ENCODE data around the gene SORCS3.

SORCS3 gene

DNA sequence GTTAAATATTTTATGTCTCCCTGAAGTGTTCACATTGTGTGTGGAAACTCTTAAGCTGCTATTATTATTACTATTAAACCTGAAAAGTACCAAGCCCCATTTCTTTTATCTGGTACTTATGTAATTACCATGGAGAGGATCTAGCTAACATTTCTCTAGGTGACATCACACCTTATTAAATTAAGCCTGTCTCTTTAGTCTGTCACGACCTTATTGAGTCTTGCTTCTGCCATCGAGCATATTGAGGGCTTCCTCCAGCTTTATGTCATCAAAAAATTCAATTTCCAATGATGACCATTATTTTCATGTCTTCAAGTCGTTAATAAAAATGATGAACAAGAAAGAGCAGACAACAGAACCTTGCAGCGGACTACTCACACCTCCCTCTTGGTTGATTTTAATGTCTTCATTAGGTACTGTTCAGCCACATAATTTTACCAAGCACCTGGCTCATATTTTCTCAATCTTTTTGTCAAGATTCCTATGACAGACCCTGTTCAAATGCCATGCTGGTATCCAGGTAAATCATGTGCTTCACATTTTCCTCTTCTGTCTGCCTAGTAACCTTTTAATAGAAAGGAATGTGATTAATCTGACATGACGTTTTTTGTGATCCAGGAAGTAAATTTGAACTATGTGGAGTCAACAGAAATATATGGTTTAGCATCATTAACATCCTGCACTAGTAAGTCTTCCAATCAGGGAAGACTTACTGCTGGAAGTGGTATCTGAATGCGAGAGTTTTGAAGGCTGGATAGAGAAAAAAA is 556.7 kb downstream of the SORCS3 start:
- no peak for DNase-seq

DNA sequence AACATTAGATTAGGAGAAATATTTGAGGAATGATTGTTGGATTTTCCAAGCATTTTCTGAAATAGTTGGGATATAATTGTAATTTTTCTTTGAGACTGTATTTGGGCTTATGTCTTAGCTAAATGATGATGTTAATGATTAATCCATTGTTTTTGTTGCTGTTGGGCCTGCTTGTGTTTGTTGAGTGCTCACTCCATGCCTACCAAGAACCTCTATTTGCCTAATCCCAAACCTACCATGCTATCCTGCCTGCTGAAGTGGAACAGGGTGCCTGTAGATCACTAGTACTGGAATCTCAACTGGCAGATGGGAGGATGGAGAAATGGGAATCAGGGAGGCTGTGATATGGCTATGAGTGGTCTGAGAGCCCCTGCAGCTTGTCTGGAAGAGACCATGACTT is 565.5 kb downstream of the SORCS3 start:
- no peak for DNase-seq

- no peak for DNase-seq
Measured at GRCh38 chr10:105207476-105207995, 566.4 kb downstream of the SORCS3 start.

- no peak for DNase-seq
Measured at GRCh38 chr10:105210546-105210945, 569.5 kb downstream of the SORCS3 start.

DNA sequence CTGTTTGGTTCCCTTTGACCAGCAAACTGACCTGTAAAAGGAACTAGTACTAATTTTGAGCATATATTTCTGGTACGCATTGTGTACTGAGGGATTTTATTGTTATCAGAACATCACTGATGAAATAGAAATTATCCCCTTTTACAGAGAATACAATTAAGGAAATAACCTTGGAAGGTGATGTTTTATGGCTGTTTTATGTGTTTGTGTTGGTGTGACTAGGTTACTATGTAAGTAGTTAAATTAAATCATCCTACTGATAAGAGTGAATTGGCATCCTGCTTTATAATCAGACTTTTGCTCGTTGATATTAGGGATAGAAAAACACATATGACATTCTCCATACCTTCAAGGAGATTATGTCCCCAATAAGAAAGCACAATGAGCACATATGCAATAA is 596.6 kb downstream of the SORCS3 start:
- no peak for DNase-seq

GRCh38 chr10:105239311-105240219 is 598.5 kb downstream of the SORCS3 start:
- DNase-seq = no peak

GRCh38 chr10:105241254-105241653 is 600.2 kb downstream of the SORCS3 start:
- no peak for DNase-seq

GRCh38 chr10:105243381-105243780 is 602.3 kb downstream of the SORCS3 start:
- no peak for DNase-seq

DNA sequence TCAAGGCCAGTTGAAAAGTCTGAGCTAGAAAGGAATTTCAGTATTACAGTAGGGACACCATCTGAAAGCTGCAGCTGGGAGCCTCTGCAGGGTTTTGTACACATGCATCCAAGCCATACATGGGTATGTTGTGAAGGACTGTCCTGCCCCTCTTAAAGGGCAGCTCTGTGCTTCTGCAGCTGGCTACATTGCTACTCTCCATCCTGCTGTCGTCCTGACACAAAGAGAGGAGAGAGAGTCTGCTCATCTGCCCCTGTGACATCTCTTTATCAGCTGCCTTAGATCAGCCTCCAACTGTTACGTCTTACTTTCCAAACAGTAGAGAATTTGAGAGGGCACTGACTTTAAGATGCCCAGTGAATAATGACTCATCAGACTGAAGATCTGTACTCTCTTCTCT is 602.7 kb downstream of the SORCS3 start:
- DNase-seq = no peak

GRCh38 chr10:105247831-105248499 is 606.9 kb downstream of the SORCS3 start:
- DNase-seq = no peak

DNA sequence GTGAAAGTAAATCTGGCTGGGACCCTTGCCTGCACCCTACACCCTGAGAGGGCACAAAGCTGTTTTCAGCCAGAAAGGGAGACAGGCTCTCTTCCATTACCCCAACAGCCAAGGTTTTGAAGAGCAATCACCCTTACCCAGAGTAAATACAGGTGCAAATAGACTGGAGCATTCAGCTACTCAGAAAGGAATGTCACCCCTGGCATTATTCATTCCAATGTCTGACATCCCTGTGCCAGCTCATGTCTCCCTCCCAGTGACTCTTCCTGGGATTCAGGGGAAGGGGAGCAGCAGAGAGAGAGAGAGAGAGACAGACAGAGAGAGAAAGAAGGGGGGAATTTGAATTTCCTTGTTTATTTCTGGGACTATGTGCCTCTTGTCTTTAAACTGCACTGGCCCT is 611.8 kb downstream of the SORCS3 start:
- DNase-seq = no peak

- DNase-seq = no peak
Measured at GRCh38 chr10:105253515-105254212, 612.6 kb downstream of the SORCS3 start.

- DNase-seq = no peak
Measured at GRCh38 chr10:105258036-105258673, 617.1 kb downstream of the SORCS3 start.

GRCh38 chr10:105258674-105259065 is 617.6 kb downstream of the SORCS3 start:
- no peak for DNase-seq

GRCh38 chr10:105259201-105259600 is 618.1 kb downstream of the SORCS3 start:
- DNase-seq = no peak

GRCh38 chr10:105262666-105263065 is 621.6 kb downstream of the SORCS3 start:
- no peak for DNase-seq

GRCh38 chr10:105266966-105267539 is 626.0 kb downstream of the SORCS3 start:
- DNase-seq = no peak

GRCh38 chr10:105268961-105269360 is 627.9 kb downstream of the SORCS3 start:
- no peak for DNase-seq

DNA sequence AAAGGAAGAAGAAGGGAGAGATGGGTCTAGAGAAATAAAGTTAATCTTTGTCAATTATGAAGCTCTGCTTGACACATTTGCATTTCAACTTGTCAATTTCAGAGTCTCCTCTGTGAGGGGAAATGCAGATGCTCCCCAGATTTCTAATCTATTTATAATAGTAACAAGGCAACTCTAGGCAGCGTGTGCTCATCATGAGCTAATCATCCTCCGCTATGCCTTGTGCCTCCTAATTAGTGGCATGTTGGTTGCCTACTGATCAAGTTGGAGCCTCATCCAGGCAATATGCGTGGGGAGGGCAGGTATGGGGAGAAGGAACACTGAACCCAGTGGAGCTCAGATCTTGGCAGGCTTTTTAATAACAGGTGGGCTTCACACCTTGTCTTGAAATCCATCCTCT is 628.6 kb downstream of the SORCS3 start:
- no peak for DNase-seq

DNA sequence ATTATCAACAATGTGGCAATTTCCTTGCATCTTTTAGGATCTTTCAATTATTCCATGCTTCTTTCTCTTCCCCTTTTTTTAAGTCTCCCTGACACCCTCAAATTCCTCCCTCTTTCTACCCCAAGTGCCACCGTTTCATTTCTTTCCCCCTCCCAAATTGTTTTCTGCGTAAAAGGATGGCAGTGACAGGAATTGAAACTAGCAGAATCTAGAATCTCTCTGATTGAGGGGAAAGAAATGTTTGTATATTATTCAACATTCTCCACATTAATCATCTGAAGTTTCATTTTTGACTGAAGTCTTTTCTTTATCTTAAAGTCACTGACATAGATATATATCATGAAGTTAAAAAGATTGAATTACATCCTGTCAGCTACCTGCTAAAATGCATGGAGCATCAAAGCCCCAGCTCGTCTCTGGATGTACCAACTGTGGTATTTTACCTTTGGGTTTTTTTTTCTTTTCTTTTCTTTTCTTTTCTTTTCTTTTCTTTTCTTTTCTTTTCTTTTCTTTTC is 633.5 kb downstream of the SORCS3 start:
- no peak for DNase-seq

GRCh38 chr10:105278439-105278838 is 637.3 kb downstream of the SORCS3 start:
- DNase-seq = no peak

DNA sequence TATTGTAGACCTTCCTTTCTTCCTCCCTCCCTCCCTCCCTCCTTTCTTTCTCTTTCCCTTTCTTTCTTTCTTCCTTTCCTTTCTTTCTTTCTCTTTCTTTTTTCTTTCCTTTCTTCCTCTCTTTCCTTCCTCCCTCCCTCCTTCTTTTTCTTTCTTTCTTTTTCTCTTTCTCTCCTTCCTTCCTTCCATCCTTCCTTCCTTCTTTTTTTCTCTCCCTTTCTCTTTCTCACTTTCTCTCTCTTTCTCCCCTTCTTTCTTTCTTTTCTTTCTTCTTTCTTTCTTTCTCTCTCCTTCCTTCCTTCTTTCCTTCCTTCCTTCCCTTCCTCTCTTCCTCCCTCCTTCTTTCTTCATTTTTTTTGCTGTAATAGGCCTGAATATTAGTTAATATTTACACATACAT is 638.0 kb downstream of the SORCS3 start:
- no peak for DNase-seq
